DND-41 (cell line): ENCODE results near the gene LAGE3.

Experiments
- ATAC-seq: fragments of 200-7000 bp; cut with Tn5 transposase; 3 replicates; pipeline ENCODE4 v1.9.1; 2021; ENCODE audit warnings: low read depth; ENCODE audit not compliant: insufficient read depth
- DNase-seq: peaks from one replicate; pipeline ENCODE4 v3.0.0-alpha.2; 2020
- H2AFZ ChIP-seq: 2 replicates; pipeline ENCODE4 v1.6.0; 2012; ENCODE audit warnings: low read depth, low read length
- H3K27ac ChIP-seq: 2 replicates; pipeline ENCODE4 v1.5.1; 2012; ENCODE audit warnings: low read length, inconsistent platforms
- H3K27me3 ChIP-seq: fragments of 200-600 bp; sonication (generic); 2 replicates; pipeline ENCODE4 v1.6.0; 2012; ENCODE audit warnings: low read length, mild to moderate bottlenecking, inconsistent platforms; ENCODE audit not compliant: insufficient read depth, poor library complexity
- H3K36me3 ChIP-seq: 2 replicates; pipeline ENCODE4 v1.5.1; 2012; ENCODE audit warnings: low read length, inconsistent platforms; ENCODE audit not compliant: insufficient read depth
- H3K4me1 ChIP-seq: 2 replicates; pipeline ENCODE4 v1.5.1; 2012; ENCODE audit warnings: mild to moderate bottlenecking, low read length; ENCODE audit not compliant: insufficient read depth
- H3K4me2 ChIP-seq: 2 replicates; pipeline ENCODE4 v1.6.0; 2012; ENCODE audit warnings: mild to moderate bottlenecking, moderate library complexity, low read length, inconsistent platforms; ENCODE audit not compliant: insufficient read depth
- H3K4me3 ChIP-seq, 2 experiments: fragments of 200-600 bp in 1 of 2; shearing (Covaris generic) in 1 of 2; 2 replicates each; pipeline ENCODE4 v1.5.1; 2012 to 2016; ENCODE audit warnings: inconsistent platforms in 2 of 2, low read length in 2 of 2, mild to moderate bottlenecking in 2 of 2, low read depth in 1 of 2, moderate library complexity in 1 of 2
- H3K79me2 ChIP-seq: 2 replicates; pipeline ENCODE4 v1.6.0; 2012; ENCODE audit warnings: low read length, inconsistent platforms; ENCODE audit not compliant: insufficient read depth
- H3K9ac ChIP-seq: 2 replicates; pipeline ENCODE4 v1.6.0; 2012; ENCODE audit warnings: low read depth, mild to moderate bottlenecking, inconsistent platforms, low read length, moderate library complexity
- H3K9me3 ChIP-seq: 2 replicates; pipeline ENCODE4 v1.5.1; 2012; ENCODE audit warnings: low read length, moderate library complexity, mild to moderate bottlenecking, inconsistent platforms; ENCODE audit not compliant: insufficient read depth, severe bottlenecking
- H4K20me1 ChIP-seq: 2 replicates; pipeline ENCODE4 v1.6.0; 2012; ENCODE audit warnings: low read length; ENCODE audit not compliant: insufficient read depth
- CTCF ChIP-seq: IDR thresholded peaks from 2 replicates; pipeline ENCODE4 v1.5.1; 2012; ENCODE audit warnings: borderline replicate concordance, low read length, moderate library complexity, mild to moderate bottlenecking; ENCODE audit not compliant: poor library complexity, severe bottlenecking; ENCODE audit errors: extremely low read depth
- EZH2 ChIP-seq: IDR thresholded peaks from 3 replicates; pipeline ENCODE4 v1.6.1; 2012; ENCODE audit warnings: borderline replicate concordance, low read depth, mild to moderate bottlenecking, moderate library complexity, low read length, inconsistent platforms; ENCODE audit not compliant: severe bottlenecking

LAGE3 gene

GRCh38 chrX:154458116-154458953, 20.7 kb downstream of the LAGE3 start, which contains the start of gene PLXNA3:
TSS of gene PLXNA3 (plus strand) at chrX:154458281. CDS start at chrX:154460184, 1,903 bp downstream.
- peak within 1 kb of the TSS; percentile 72 for H3K4me2 ChIP-seq
- peak; percentile 73 for ATAC-seq
- peak within 1 kb of the TSS; percentile 47 to 78; a peak in 3 of 4 replicates for H3K4me3 ChIP-seq
- peak within 1 kb of the TSS; percentile 76 for H2AFZ ChIP-seq
- H3K9ac ChIP-seq, result peak within 1 kb of the TSS; percentile 67
- DNase-seq, result peak; percentile 62
- H3K27ac ChIP-seq, result peak within 1 kb of the TSS; percentile 62
- peaks cover 14% of the 10 kb centered on the region for H3K79me2 ChIP-seq
- peaks cover 10% of the 10 kb centered on the region; the same call in 1 of the 2 replicates for H4K20me1 ChIP-seq
- TF ChIP-seq CTCF (no peak), EZH2 (no peak)
- no peaks in the 10 kb centered on the region for H3K27me3 ChIP-seq
- peaks cover 25% of the 10 kb centered on the region for H3K4me1 ChIP-seq
- H3K9me3 ChIP-seq, result no peaks in the 10 kb centered on the region
- peaks cover 20% of the 10 kb centered on the region for H3K36me3 ChIP-seq

DNA sequence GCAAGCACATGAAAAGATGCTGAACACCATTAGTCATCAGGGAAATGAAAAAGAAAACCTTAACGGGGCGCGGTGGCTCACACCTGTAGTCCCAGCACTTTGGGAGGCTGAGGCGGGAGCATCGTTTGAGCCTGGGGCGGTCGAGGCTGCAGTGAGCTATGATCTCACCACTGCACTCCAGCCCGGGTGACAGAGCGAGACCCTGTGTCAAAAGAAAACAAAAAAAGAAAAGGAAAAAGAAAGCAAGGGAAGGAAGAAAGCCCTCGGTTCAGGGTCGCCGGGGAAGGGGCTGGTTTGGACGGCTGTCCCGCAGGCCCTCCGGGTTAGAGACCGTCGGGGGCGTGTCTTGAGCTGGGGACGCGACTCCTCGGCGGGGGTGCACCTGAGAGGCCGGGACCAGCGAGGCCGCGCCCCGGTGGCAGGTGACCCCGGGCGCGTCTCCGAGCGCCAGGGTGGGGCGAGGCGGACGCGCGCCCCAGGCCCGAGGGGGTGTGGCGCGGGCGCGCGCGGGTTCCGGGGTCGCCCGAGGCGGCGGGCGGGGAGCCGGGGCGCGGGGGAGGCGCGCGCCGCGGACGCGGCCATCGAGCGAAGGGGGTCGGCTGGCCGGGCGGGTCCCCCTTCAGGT, 21.5 kb downstream of the LAGE3 start:
- ATAC-seq, result peak; percentile 34
- peak overlapping the region; percentile 76 for H2AFZ ChIP-seq
- peak overlapping the region; percentile 62; the same call in 1 of the 2 replicates for H3K27ac ChIP-seq
- peak overlapping the region; percentile 67 for H3K9ac ChIP-seq
- H3K27me3 ChIP-seq, result no peaks in the 10 kb centered on the region
- peaks cover 14% of the 10 kb centered on the region for H3K79me2 ChIP-seq
- peaks cover 20% of the 10 kb centered on the region for H3K36me3 ChIP-seq
- peak; percentile 54 for DNase-seq
- no peaks in the 10 kb centered on the region for H3K9me3 ChIP-seq
- peak overlapping the region; percentile 72 for H3K4me2 ChIP-seq
- peak overlapping the region; percentile 6 to 78; a peak in 3 of 4 replicates for H3K4me3 ChIP-seq
- peaks cover 10% of the 10 kb centered on the region; the same call in 1 of the 2 replicates for H4K20me1 ChIP-seq
- TF ChIP-seq CTCF, result no peak
- no peak for TF ChIP-seq EZH2
- H3K4me1 ChIP-seq, result peaks cover 25% of the 10 kb centered on the region

- H3K4me2 ChIP-seq, result no peak overlapping the region
- no peaks in the 10 kb centered on the region for H4K20me1 ChIP-seq
- no peak overlapping the region for H2AFZ ChIP-seq
- H3K27ac ChIP-seq, result no peak overlapping the region
- TF ChIP-seq EZH2, result no peak
- no peak for TF ChIP-seq CTCF
- ATAC-seq (no peak), DNase-seq (no peak)
- H3K4me1 ChIP-seq, result peaks cover 7% of the 10 kb centered on the region
- no peak overlapping the region for H3K9ac ChIP-seq
- no peaks in the 10 kb centered on the region for H3K36me3 ChIP-seq
- no peaks in the 10 kb centered on the region for H3K27me3 ChIP-seq
- no peaks in the 10 kb centered on the region for H3K79me2 ChIP-seq
- no peaks in the 10 kb centered on the region for H3K9me3 ChIP-seq
- H3K4me3 ChIP-seq, result no peak overlapping the region
These were observed 26.3 kb downstream of the LAGE3 start for GRCh38 chrX:154452823-154453222.
